Measurements from ENCODE around the gene PPP5C. TPM values are rescaled to one million over a fixed set of nuclear protein-coding genes. Genes with fewer than 3 reads are reported as not detected.
A peak's percentile ranks its signal among the peaks of the same experiment; 100 is the strongest.
"Not testable (repeated sequence)": the region's sequence is repeated elsewhere in the genome, so short reads cannot be mapped to it uniquely, and the experiment has no call there.

The PPP5C gene
- total RNA-seq, 1 donor: 11.6 TPM

DNA sequence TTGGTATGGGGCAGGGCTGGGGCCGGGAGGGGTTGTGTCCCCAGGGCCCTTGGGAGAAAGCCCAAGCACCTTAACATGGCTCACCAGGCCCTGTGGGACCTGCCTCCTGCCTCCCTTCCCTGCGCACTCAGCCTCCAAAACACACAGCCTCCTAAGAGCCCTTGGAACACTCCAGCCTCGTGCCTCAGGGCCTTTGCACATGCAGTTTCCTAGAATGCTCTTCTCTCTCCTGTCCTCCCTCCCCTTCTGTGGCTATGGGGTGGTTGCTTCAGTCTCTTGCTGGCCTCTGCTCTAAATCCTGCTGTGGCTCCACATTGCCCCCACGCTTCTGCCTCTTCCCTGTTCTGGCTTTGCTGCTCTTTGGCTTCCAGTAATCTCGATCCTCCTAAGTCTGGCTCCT, 26.3 kb upstream of the PPP5C start:
- no peaks in the 10 kb centered on the region for H3K27me3 ChIP-seq (ENCODE audit: insufficient read depth, low read length)
- no peaks in the 10 kb centered on the region for H3K9me3 ChIP-seq (ENCODE audit: low read depth, low read length)
- H3K4me3 ChIP-seq (ENCODE audit: low read length): no peak overlapping the region
- no peaks in the 10 kb centered on the region for H3K4me1 ChIP-seq (ENCODE audit: insufficient read depth, low read length)

DNA sequence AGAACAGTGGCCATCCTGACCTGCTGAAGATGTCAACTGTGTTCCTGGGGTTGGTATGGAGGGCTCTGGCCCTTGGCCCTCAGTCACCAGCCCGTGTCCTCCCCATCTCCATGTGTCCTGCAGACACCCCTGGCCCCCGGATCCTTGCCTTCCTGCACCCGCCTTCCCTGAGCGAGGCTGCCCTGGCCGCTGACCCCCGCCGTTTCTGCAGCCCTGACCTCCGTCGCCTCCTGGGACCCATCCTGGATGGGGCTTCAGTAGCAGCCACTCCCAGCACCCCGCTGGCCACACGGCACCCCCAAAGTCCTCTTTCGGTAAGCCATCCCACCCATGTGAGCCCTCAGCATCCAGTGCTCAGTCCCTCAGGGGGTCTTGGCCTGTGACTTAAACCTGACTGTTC, 25.2 kb upstream of the PPP5C start:
- Histone ChIP-seq H3K4me1 (ENCODE audit: insufficient read depth, low read length) (no peaks in the 10 kb centered on the region), H3K27me3 (ENCODE audit: insufficient read depth, low read length) (no peaks in the 10 kb centered on the region), H3K9me3 (ENCODE audit: low read depth, low read length) (peaks cover 8% of the 10 kb centered on the region), H3K4me3 (ENCODE audit: low read length) (no peak overlapping the region)

DNA sequence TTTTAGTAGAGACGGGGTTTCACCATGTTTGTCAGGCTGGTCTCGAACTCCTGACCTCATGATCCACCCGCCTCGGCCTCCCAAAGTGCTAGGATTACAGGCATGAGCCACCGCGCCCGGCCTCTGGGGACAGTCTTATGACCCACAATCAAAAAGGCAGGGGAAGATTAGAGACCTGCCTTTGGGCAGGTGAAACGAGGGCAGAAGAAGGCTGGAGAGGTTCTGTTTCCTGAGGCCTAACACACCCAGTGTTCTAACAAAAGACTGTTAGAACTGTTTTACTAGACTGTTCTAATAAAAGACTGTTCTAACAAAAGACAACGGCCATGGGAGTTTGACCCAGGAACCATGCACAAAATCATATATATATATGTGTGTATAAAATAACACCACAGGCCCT, 23.7 kb upstream of the PPP5C start:
- peaks cover 17% of the 10 kb centered on the region for H3K9me3 ChIP-seq (ENCODE audit: low read depth, low read length)
- H3K27me3 ChIP-seq (ENCODE audit: insufficient read depth, low read length); H3K4me3 ChIP-seq (ENCODE audit: low read length); H3K4me1 ChIP-seq (ENCODE audit: insufficient read depth, low read length): not testable (repeated sequence)

DNA sequence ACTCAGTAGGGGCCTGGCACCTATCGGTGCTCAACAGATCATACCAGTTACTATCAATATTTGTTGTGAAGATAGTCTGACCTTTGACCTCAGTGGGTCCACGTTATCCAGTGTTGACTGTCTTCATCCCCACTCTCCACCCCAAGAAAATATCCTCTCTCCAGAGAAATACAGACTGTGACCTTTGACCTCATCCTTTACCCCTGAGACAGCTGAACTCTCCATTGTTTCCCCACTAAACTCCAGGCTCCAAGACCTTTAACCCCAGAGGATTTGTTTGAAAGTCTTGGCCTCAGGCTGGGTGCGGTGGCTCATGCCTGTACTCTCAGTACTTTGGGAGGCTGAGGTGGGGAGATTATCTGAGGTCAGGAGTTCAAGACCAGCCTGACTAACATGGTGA, 22.6 kb upstream of the PPP5C start:
- Histone ChIP-seq H3K4me3 (ENCODE audit: low read length) (no peak overlapping the region), H3K9me3 (ENCODE audit: low read depth, low read length) (peaks cover 20% of the 10 kb centered on the region), H3K27me3 (ENCODE audit: insufficient read depth, low read length) (no peaks in the 10 kb centered on the region), H3K4me1 (ENCODE audit: insufficient read depth, low read length) (no peaks in the 10 kb centered on the region)

DNA sequence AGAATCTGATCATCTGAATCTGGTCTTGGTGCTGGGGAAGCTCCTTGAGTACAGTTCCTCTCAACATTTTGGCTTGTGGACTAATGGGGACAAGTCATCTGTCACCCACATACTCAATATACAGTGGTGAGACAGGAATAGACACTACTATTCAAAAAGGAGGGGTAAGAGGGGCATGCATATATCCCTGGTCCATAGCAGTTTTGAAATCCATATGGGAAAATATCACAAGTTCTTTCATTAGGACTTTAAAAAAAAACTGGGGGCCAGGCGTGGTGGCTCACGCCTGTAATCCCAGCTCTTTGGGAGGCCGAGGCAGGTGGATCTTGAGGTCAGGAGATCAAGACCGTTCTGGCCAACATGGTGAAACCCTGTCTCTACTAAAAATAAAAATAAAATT, 20.3 kb upstream of the PPP5C start:
- Histone ChIP-seq H3K9me3 (ENCODE audit: low read depth, low read length) (peaks cover 20% of the 10 kb centered on the region), H3K27me3 (ENCODE audit: insufficient read depth, low read length) (no peaks in the 10 kb centered on the region), H3K4me3 (ENCODE audit: low read length) (no peak overlapping the region), H3K4me1 (ENCODE audit: insufficient read depth, low read length) (no peaks in the 10 kb centered on the region)

DNA sequence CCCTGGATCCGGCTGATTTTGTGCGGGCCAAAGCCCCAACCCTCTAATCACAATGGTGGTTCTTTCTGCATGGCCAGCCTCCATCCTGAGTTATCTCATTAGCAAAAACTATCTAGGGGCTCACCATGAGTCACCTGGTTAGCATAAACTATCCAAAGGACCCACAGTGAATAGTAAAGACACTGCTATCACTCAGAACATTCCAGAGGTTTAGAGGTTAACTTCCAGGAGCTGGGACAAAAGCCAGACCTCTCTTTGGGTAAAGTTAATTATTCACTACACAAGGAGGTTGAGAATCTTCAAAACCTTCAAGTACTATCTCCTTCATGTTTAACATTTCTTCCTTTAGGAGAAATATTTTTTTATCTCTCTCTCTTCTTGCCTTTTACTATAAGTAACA, 18.8 kb upstream of the PPP5C start:
- Histone ChIP-seq H3K4me3 (ENCODE audit: low read length) (no peak overlapping the region), H3K27me3 (ENCODE audit: insufficient read depth, low read length) (no peaks in the 10 kb centered on the region), H3K4me1 (ENCODE audit: insufficient read depth, low read length) (no peaks in the 10 kb centered on the region), H3K9me3 (ENCODE audit: low read depth, low read length) (peaks cover 20% of the 10 kb centered on the region)

DNA sequence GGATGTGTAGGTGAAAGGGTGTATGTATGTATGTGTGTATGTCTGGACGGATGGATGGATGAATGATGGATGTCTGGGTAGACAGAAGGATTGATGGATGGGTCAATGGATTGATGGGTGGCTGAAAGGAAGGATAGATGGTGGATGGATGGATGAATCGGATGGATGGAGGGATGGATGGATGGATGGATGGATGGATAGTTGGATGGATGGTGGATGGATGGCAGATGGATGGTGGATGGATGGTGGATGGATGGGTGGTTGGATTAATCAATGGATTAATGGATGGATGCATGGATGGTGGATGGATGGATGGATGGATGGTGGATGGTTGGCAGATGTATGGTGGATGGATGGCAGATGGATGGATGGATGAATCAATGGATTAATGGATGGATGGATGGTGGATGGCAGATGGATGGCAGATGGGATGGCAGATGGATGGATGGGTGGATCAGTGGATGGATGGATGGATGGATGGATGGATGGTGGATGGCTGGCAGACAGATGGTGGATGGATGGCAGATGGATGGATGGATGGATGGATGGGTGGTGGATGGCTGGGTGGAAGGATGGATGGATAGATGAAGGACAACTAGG, 16.5 kb upstream of the PPP5C start:
- Histone ChIP-seq H3K27me3 (ENCODE audit: insufficient read depth, low read length) (no peaks in the 10 kb centered on the region), H3K4me1 (ENCODE audit: insufficient read depth, low read length) (no peaks in the 10 kb centered on the region), H3K4me3 (ENCODE audit: low read length) (no peak overlapping the region), H3K9me3 (ENCODE audit: low read depth, low read length) (peaks cover 20% of the 10 kb centered on the region)

DNA sequence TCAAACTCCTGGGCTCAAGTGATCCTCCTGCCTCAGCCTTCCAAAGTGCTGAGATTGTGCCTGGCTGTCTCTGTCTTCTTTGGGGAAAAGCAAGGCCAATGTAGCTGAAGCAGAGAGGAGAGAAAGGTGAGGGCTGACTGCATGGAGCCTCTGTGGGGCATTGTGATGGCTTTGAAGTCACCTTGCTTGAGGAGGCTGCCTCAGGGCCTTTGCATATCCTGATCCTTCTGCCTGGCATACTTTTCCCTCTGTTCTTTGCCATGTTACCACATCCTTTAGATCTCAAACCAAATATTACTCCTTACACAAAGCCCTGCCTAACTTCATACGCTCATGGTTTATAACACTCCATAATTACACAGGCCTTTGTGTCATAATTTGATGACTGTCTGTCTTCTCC, 9.4 kb upstream of the PPP5C start:
- Histone ChIP-seq H3K9me3 (ENCODE audit: low read depth, low read length) (no peaks in the 10 kb centered on the region), H3K4me1 (ENCODE audit: insufficient read depth, low read length) (no peaks in the 10 kb centered on the region), H3K27me3 (ENCODE audit: insufficient read depth, low read length) (no peaks in the 10 kb centered on the region), H3K4me3 (ENCODE audit: low read length) (no peak overlapping the region)

DNA sequence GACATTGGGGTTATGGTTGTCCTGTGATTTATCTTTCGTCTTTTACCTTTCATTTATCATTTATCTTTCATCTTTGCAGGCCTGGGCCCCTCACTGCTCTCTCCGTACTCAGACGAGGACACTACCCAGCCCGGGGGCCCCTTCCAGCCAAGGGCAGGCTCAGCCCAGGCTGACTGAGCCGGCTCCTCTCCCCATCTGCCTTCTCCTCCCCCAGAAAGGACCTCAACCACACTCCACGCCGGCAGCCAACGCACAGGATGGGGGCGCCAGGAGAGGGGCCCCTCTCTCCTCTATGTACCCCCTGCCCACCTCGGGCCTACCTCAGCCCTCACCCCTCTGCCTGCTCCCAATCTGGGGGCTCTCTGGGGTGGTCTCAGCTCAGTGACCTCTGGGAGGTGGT, 7.4 kb upstream of the PPP5C start:
- no peaks in the 10 kb centered on the region for H3K4me1 ChIP-seq (ENCODE audit: insufficient read depth, low read length)
- H3K4me3 ChIP-seq (ENCODE audit: low read length): no peak overlapping the region
- no peaks in the 10 kb centered on the region for H3K9me3 ChIP-seq (ENCODE audit: low read depth, low read length)
- H3K27me3 ChIP-seq (ENCODE audit: insufficient read depth, low read length): no peaks in the 10 kb centered on the region

DNA sequence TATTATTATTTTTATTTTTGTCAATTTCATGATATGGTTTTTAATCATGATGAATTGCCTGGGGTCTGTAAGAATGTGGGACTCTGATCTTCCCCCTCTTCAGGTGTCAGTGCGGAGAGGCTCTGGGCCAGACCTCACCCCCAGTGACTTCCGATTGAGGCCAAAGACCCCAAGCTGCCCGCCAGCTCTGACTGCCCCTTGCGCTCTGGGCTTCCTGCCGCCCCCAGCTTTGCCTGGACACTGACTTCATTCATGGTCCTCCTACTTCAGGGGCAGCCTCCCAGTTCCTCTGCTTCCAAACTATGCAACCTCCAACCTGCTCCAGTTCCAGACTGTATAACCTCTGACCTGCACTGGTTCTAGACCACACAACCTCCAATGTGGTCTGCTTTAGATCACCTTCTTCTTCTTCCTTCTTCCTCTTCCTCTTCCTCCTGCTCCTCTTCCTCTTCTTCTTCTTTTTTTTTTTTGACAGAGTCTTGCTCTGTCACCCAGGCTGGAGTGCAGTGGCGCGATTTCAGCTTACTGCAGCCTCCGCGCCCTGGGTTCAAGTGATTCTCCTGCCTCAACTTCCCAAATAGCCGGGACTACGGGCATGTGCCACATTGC, 6.7 kb upstream of the PPP5C start:
- no peaks in the 10 kb centered on the region for H3K4me1 ChIP-seq (ENCODE audit: insufficient read depth, low read length)
- H3K27me3 ChIP-seq (ENCODE audit: insufficient read depth, low read length): no peaks in the 10 kb centered on the region
- H3K9me3 ChIP-seq (ENCODE audit: low read depth, low read length): no peaks in the 10 kb centered on the region
- H3K4me3 ChIP-seq (ENCODE audit: low read length): no peak overlapping the region

DNA sequence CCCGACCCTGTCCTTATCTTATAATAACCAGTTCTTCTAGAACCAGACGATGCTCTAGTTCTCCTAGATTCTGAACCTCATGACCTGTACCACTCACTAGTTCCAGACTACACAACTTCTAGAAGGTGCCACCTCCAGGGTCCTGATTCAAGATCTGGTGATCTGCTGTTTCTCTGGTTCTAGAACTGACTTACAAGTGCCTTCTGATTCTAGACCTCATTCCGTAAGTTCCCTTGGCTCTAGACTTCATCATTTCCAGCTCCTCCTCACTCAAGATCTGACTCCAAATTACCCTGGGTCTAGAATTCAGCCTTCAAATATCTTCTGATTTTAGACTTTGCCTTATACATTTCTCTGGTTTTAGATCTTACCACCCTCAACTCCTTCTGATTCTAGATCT, 5.0 kb upstream of the PPP5C start:
- peaks cover 5% of the 10 kb centered on the region for H3K4me1 ChIP-seq (ENCODE audit: insufficient read depth, low read length)
- H3K27me3 ChIP-seq (ENCODE audit: insufficient read depth, low read length): no peaks in the 10 kb centered on the region
- H3K9me3 ChIP-seq (ENCODE audit: low read depth, low read length): no peaks in the 10 kb centered on the region
- no peak overlapping the region for H3K4me3 ChIP-seq (ENCODE audit: low read length)

DNA sequence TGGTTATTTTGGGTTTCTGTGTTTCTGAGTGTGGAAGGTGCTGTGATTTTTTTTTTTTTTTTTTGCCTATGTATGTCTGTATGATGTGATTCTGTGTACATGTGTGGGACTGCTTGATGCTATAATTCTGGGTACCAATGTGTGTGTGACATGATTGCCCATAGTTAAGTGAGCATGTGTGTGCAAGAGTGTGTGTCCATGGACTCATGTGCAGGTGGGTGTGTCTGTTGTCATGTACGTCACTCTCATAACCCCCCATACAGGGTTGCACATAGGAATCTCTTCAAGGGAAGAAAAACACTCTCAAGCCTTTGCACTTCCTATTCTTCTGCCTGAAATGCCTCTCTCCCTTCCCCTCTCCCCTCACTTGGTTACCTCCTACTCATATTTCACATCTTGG, 2.5 kb upstream of the PPP5C start:
- Histone ChIP-seq H3K9me3 (ENCODE audit: low read depth, low read length) (no peaks in the 10 kb centered on the region), H3K27me3 (ENCODE audit: insufficient read depth, low read length) (no peaks in the 10 kb centered on the region), H3K4me1 (ENCODE audit: insufficient read depth, low read length) (peaks cover 25% of the 10 kb centered on the region), H3K4me3 (ENCODE audit: low read length) (no peak overlapping the region)

DNA sequence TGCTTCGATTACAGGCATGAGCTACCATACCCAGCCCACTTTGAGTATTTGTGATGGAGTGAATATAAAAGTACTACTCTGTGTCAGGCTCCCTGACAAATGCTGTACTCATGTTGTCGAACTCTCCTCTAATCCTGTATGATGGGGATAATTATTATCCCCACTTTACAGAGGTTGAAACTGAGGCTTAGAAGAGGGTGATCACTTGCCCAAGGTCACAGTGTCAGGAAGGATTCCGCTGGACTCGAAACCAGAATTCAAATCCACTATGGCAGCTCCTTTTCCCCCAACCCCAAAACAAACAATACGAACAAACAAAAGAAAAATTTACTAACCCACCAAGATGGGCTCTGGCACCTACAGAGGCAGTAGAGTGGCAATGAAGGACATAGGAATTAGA, 1.7 kb upstream of the PPP5C start:
- Histone ChIP-seq H3K9me3 (ENCODE audit: low read depth, low read length) (no peaks in the 10 kb centered on the region), H3K27me3 (ENCODE audit: insufficient read depth, low read length) (no peaks in the 10 kb centered on the region), H3K4me3 (ENCODE audit: low read length) (no peak overlapping the region), H3K4me1 (ENCODE audit: insufficient read depth, low read length) (peaks cover 33% of the 10 kb centered on the region)

DNA sequence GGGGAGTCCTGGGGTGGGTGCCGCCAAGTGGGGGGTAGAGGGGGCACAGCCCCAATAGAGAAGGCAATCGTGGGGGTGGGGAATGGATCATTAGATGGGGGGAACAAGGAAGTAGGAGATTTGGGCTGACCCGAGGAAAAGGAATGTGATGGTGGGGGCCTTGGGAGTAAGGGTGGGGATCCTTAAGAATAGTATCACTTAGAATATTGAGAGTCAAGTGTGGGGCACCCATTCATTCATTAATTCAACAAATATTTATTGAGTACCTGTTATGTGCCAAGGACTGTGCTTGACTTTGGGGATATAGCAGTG, 641 bp downstream of the PPP5C start:
- H3K4me3 ChIP-seq (ENCODE audit: low read length): peak overlapping the region; percentile 93
- H3K9me3 ChIP-seq (ENCODE audit: low read depth, low read length): no peaks in the 10 kb centered on the region
- H3K4me1 ChIP-seq (ENCODE audit: insufficient read depth, low read length): peaks cover 55% of the 10 kb centered on the region
- H3K27me3 ChIP-seq (ENCODE audit: insufficient read depth, low read length): no peaks in the 10 kb centered on the region

DNA sequence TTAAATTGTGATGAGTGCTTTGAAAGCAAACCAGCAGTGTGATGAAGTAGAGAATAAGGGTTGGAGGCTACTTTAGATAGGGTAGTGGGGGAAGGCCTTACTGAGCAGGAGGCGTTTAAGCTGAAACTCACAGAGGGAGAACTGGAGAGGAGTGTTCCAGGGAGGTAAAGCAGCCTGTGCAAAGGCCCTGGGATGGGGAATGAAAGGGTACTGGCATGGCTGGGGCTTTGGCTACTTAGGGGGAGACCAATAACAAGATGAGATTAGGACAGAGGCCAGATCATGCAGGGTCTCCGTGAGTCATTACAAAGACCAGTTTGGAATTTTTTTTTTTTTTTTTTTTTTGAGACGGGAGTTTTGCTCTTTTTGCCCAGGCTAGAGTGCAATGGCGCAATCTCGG, 1.1 kb downstream of the PPP5C start:
- H3K27me3 ChIP-seq (ENCODE audit: insufficient read depth, low read length): no peaks in the 10 kb centered on the region
- no peak overlapping the region for H3K4me3 ChIP-seq (ENCODE audit: low read length)
- no peaks in the 10 kb centered on the region for H3K9me3 ChIP-seq (ENCODE audit: low read depth, low read length)
- H3K4me1 ChIP-seq (ENCODE audit: insufficient read depth, low read length): peaks cover 55% of the 10 kb centered on the region

DNA sequence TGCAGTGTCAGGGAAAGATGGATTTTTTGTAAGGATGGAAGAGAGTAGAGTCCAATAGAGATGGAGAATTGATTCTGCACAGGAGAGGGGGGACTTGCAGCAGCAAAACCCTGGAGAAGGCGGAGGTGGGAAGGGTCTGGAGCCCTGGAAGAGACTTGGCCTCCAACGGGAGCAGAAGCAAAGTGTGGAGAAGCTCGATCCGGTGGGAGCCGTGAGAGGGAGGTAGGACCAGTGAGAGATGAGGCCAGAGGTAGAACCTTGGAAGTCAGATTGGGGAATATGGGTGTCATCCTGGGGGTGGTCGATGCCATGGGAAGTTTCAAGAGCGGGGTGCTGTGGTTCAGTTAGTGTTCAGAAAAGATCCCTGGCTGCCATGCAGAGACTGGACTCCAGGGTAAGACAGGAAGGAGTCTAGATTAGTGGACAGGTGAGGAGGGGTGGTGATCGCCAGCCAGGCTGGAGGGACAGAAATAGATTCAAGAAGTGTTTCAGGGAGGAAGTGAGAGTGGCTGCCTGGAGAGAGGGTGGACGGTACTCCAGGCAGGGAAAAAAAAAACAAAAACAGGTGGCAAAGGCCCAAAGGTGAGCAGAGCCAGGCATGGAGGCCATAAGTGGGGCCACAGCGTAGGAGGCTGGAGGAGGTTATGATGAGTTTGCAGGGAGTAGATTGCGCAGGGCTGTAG, 2.6 kb downstream of the PPP5C start:
- H3K4me1 ChIP-seq (ENCODE audit: insufficient read depth, low read length): peaks cover 55% of the 10 kb centered on the region
- H3K27me3 ChIP-seq (ENCODE audit: insufficient read depth, low read length): no peaks in the 10 kb centered on the region
- H3K4me3 ChIP-seq (ENCODE audit: low read length): no peak overlapping the region
- H3K9me3 ChIP-seq (ENCODE audit: low read depth, low read length): no peaks in the 10 kb centered on the region

Measured in mononuclear cell (primary cell).